ENCODE results near the gene CDH4.

The CDH4 gene

GRCh38 chr20:61766921-61767610 is 515.0 kb downstream of the CDH4 start:
- no peak overlapping the region for H3K27ac ChIP-seq
- POLR2A ChIA-PET (ENCODE audit: low non-redundant PET) = interaction anchor here (0.6 kb wide), 1 partner anchor 10 kb away, joined by 5 read pairs; no protein-coding TSS in a partner anchor
- DNase-seq (ENCODE audit: low spot score) = no peak
- TF ChIP-seq, protein P1, sequence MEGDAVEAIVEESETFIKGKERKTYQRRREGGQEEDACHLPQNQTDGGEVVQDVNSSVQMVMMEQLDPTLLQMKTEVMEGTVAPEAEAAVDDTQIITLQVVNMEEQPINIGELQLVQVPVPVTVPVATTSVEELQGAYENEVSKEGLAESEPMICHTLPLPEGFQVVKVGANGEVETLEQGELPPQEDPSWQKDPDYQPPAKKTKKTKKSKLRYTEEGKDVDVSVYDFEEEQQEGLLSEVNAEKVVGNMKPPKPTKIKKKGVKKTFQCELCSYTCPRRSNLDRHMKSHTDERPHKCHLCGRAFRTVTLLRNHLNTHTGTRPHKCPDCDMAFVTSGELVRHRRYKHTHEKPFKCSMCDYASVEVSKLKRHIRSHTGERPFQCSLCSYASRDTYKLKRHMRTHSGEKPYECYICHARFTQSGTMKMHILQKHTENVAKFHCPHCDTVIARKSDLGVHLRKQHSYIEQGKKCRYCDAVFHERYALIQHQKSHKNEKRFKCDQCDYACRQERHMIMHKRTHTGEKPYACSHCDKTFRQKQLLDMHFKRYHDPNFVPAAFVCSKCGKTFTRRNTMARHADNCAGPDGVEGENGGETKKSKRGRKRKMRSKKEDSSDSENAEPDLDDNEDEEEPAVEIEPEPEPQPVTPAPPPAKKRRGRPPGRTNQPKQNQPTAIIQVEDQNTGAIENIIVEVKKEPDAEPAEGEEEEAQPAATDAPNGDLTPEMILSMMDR (conservative IDR thresholded peaks at IDR 0.05; ENCODE audit: low read depth) = no peak
- CTCF ChIA-PET = interaction anchor here (0.6 kb wide), 1 partner anchor 1903 kb away, joined by 3 read pairs; no protein-coding TSS in a partner anchor

DNA sequence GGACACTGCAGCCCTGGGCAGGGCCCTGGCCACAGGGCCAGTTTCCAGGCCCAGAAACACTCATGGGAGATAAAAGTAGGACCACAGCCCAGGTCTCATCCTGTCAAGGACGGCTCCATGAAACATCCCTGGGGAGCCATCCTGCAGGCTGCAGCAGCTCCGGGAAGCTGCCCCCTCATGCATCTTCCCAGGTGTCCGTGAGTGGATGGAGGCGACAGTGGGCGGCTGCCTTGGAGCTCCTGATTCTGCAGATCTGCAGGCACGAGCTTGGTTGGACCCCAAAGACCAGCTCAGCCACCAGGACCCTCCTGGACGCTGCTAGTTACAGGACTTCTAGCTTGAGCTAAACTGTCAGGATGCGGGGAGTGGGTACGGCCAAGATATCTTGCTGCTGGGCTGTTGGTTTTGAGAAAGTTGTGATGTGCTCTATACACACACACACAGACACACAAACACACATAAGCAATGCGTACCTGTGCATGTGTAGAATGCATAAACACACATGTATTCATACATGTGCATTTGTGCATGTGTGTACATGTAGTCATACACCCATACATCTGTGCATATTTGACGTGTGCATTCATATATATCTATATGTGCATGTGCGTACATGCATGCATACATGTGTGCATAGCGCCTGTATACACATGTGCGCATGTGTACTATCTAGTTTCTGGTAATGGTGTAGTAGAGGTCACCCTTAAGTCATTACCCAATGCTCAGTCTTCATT is 515.9 kb downstream of the CDH4 start:
- no peak for DNase-seq (ENCODE audit: low spot score)
- TF ChIP-seq, protein P1 (conservative IDR thresholded peaks at IDR 0.05; ENCODE audit: low read depth) = no peak
- no peak overlapping the region for H3K27ac ChIP-seq
- CTCF ChIA-PET = interaction anchor here (0.6 kb wide), 1 partner anchor 14 kb away, joined by 3 read pairs; no protein-coding TSS in a partner anchor
- POLR2A ChIA-PET (ENCODE audit: low non-redundant PET) = no interaction called here

- ChIA-PET CTCF (interaction anchor here (0.6 kb wide), 2 partner anchors 13 to 108 kb away, joined by 3 to 5 read pairs; no protein-coding TSS in a partner anchor), POLR2A (ENCODE audit: low non-redundant PET) (no interaction called here)
- no peak overlapping the region for H3K27ac ChIP-seq
- DNase-seq (ENCODE audit: low spot score) = no peak
- TF ChIP-seq, protein P1 (conservative IDR thresholded peaks at IDR 0.05; ENCODE audit: low read depth) = no peak
Measured at GRCh38 chr20:61768571-61769285, 516.7 kb downstream of the CDH4 start.

DNA sequence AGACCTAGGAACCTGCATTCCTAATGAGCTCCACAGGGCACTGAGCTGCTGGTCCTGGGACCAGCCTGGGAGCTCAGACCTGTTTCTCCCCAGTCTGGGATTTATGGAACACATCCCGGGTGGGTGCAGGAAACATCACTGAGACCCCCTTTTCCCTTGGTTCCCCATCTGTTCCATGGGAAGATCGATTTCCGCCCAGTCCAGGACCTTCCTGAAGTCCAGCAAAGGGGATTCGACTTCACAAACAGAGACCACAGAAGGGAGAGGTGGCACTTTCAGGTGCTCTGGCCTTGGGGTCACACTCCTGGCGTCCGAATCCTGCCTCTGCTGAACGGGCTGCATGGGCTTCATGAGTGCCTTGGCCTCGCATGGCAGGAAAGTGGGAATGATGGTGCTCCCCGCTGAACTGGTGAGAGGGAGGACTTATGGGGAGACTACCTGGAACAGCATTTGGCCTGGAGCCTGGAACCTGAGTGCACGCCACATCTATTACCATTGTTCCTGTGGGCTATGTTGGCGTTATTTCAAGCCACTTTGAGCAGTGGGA is 517.3 kb downstream of the CDH4 start:
- POLR2A ChIA-PET (ENCODE audit: low non-redundant PET) = no interaction called here
- no peak overlapping the region for H3K27ac ChIP-seq
- TF ChIP-seq, protein P1 (conservative IDR thresholded peaks at IDR 0.05; ENCODE audit: low read depth) = no peak
- no peak for DNase-seq (ENCODE audit: low spot score)
- CTCF ChIA-PET = interaction anchor here (0.6 kb wide), 1 partner anchor 108 kb away, joined by 5 read pairs; no protein-coding TSS in a partner anchor

DNA sequence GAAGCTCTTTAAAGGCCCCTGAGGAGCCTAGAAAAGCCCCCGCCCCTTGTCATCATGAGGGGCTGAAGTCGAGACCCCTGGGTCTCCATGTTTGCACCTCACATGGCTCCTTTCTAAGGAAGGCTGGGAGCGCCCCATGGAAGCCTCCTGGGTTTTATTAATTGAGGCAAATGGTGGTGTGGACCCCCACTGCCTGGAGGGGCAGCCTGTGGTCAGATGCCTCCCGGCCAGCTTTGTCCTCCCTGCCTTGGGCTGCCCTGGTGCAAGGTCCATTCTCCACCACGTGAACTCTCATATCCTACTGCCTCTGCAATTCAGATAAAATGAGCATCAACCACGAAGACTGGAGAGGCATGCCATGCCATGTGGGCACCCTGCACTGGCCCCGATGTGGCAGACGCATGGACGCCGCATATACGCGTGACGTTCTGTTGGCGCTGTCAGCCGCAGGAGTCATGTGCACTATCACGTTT is 518.1 kb downstream of the CDH4 start:
- no peak for DNase-seq (ENCODE audit: low spot score)
- TF ChIP-seq, protein P1 (conservative IDR thresholded peaks at IDR 0.05; ENCODE audit: low read depth) = no peak
- CTCF ChIA-PET = no interaction called here
- POLR2A ChIA-PET (ENCODE audit: low non-redundant PET) = no interaction called here
- no peak overlapping the region for H3K27ac ChIP-seq

DNA sequence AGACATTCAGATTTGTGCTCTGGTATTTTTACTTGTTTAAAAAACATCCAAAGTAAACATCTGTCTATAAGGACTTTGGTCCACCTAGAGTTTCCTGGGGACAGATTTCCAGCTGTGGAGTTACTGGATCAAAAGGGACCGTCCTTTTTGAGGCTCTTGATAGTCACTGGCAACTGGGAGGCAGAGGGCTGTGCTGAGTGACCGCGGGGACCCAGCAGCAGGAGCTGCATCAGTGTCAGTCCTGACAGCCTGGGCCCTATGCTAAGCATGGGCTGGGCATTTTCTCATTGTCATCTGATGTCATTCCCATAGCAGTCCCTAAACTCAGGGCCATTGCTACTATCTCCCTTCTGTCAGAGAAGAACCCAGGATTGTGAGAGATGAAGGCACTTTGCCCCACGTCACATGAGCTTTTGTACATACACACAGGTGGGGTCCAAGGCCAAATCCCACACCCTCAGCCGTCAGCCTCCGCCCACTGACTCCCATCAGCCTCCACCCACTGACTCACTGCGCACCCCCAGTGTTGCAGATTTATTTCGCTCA is 519.8 kb downstream of the CDH4 start:
- ChIA-PET CTCF (no interaction called here), POLR2A (ENCODE audit: low non-redundant PET) (no interaction called here)
- H3K27ac ChIP-seq = no peak overlapping the region
- DNase-seq (ENCODE audit: low spot score) = no peak
- TF ChIP-seq, protein P1 (conservative IDR thresholded peaks at IDR 0.05; ENCODE audit: low read depth) = no peak
